Ishikawa (cell line): ENCODE measurements around the gene ARFGEF3.

ENCODE experiments used
- CEBPB ChIP-seq: IDR thresholded peaks from 2 replicates; pipeline ENCODE4 v1.6.1; 2012
- CREB1 ChIP-seq: IDR thresholded peaks from 2 replicates; pipeline ENCODE4 v1.6.1; 2012; ENCODE audit warnings: low read depth
- EGR1 ChIP-seq: IDR thresholded peaks from 2 replicates; pipeline ENCODE4 v1.6.1; 2012
- EP300 ChIP-seq: IDR thresholded peaks from 2 replicates; pipeline ENCODE4 v1.6.1; 2012; ENCODE audit warnings: borderline replicate concordance
- FOXM1 ChIP-seq: IDR thresholded peaks from 2 replicates; pipeline ENCODE4 v1.6.1; 2012; ENCODE audit warnings: low read depth, borderline replicate concordance
- MAX ChIP-seq: IDR thresholded peaks from 2 replicates; pipeline ENCODE4 v1.6.1; 2012
- NFIC ChIP-seq: IDR thresholded peaks from 2 replicates; pipeline ENCODE4 v1.6.1; 2012
- RAD21 ChIP-seq: IDR thresholded peaks from 2 replicates; pipeline ENCODE4 v1.6.1; 2012; ENCODE audit warnings: low read depth
- REST ChIP-seq: IDR thresholded peaks from 2 replicates; pipeline ENCODE4 v1.6.1; 2012; ENCODE audit warnings: low read depth, mild to moderate bottlenecking
- TAF1 ChIP-seq: IDR thresholded peaks from 2 replicates; pipeline ENCODE4 v1.6.1; 2012; ENCODE audit warnings: low read depth, mild to moderate bottlenecking
- TCF12 ChIP-seq: IDR thresholded peaks from 2 replicates; pipeline ENCODE4 v1.6.1; 2012; ENCODE audit warnings: low read depth
- TEAD4 ChIP-seq: IDR thresholded peaks from 2 replicates; pipeline ENCODE4 v1.6.1; 2012
- USF1 ChIP-seq: IDR thresholded peaks from 2 replicates; pipeline ENCODE4 v1.6.1; 2012
- YY1 ChIP-seq: IDR thresholded peaks from 2 replicates; pipeline ENCODE4 v1.6.1; 2012; ENCODE audit warnings: low read depth
- ZBTB7A ChIP-seq: IDR thresholded peaks from 2 replicates; pipeline ENCODE4 v1.6.1; 2012; ENCODE audit warnings: low read depth

ARFGEF3 gene

GRCh38 chr6:138377844-138378243 lies 216.1 kb downstream of the ARFGEF3 start, which contains the start of gene SMIM28:
Gene SMIM28, plus strand, starts transcription at chr6:138377905. Its CDS starts 168 bp downstream, at chr6:138378073.
- TF ChIP-seq YY1 (no peak), FOXM1 (no peak), RAD21 (no peak)

GRCh38 chr6:138378463-138378862 lies 216.7 kb downstream of the ARFGEF3 start:
- TF ChIP-seq TCF12: no peak
- no peak for TF ChIP-seq CREB1
- no peak for TF ChIP-seq NFIC
- TF ChIP-seq EP300: no peak
- no peak for TF ChIP-seq USF1
- TF ChIP-seq EGR1: no peak
- TF ChIP-seq CEBPB: no peak
- TF ChIP-seq MAX: no peak
- TF ChIP-seq REST: no peak

- no peak for TF ChIP-seq ZBTB7A
- TF ChIP-seq REST: no peak
- no peak for TF ChIP-seq FOXM1
- TF ChIP-seq MAX: no peak
- no peak for TF ChIP-seq EGR1
- TF ChIP-seq RAD21: no peak
- no peak for TF ChIP-seq YY1
- TF ChIP-seq TEAD4: no peak
- TF ChIP-seq NFIC: no peak
- no peak for TF ChIP-seq TAF1
- no peak for TF ChIP-seq EP300
Measured at GRCh38 chr6:138382498-138383265, 220.9 kb downstream of the ARFGEF3 start.

GRCh38 chr6:138383776-138384175 lies 222.0 kb downstream of the ARFGEF3 start:
- TF ChIP-seq USF1: no peak
- no peak for TF ChIP-seq EGR1
- no peak for TF ChIP-seq RAD21
- no peak for TF ChIP-seq REST
- TF ChIP-seq CREB1: no peak
- no peak for TF ChIP-seq CEBPB
- no peak for TF ChIP-seq MAX
- TF ChIP-seq NFIC: no peak

GRCh38 chr6:138386897-138387296 lies 225.2 kb downstream of the ARFGEF3 start:
- no peak for TF ChIP-seq NFIC
- no peak for TF ChIP-seq TCF12
- TF ChIP-seq EP300: no peak
- no peak for TF ChIP-seq ZBTB7A
- TF ChIP-seq CEBPB: no peak
- no peak for TF ChIP-seq CREB1
- no peak for TF ChIP-seq EGR1
- no peak for TF ChIP-seq TAF1
- no peak for TF ChIP-seq MAX
- no peak for TF ChIP-seq TEAD4
- no peak for TF ChIP-seq USF1
- TF ChIP-seq FOXM1: no peak
- no peak for TF ChIP-seq REST
- no peak for TF ChIP-seq YY1
- TF ChIP-seq RAD21: no peak
